Stimulated activated CD4-positive, alpha-beta T cell treated with anti-CD3 and anti-CD28 coated beads, Interleukin-2, amount 100 ng/mL, for 4 hours (primary cell): ENCODE results near the gene ATP5PD.

Experiments used
- DNase-seq: peaks from one replicate; pipeline ENCODE4 v3.0.0-alpha.2; 2020; ENCODE audit warnings: low read depth

The ATP5PD gene

DNA sequence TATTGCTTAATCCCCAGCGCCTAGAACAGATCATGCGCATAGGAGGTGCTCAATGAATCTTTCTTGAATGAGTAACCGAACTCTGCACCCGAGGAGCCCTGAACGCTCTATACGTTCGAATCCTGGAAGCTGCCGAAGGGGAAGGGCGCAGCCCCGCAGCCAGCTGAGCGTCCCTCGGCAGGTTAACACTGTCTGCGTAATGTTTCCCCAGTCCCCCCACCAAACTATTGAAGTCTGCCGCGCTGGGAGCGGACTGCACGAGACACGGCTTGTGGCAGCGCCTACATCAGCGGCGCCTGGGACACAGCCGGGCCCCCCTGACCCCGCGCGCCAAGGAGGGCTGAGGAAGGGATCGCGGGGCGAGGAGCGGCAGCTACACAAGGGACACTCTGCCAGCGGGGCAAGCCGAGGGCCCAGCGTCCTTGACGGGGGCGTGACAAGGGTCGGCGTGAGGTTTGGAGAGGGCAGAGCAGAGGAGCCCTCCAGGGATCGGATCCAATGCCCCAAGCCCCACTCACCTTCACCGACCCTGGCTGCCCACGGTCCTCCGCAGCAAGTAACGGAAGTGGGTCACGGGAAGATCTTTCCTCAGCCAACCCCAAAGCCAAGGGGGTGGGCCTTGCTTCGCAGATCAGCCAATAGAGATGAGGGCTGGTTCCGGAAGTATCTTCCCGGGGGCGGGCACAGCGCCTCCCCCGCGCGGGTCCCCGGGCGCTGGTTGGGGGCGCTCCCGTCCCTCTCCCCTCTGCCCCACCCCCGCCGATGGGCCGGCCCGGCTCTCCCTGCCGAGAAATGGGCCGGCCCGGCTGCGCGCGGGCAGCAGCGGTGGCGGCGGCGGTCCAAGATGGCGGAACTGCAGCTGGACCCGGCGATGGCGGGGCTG, at the start of gene ATP5PD, which contains the start of gene KCTD2:
Gene ATP5PD, minus strand, starts transcription at position 563 of the 883 bp plus-strand sequence. CDS start 4,319 bp downstream, outside the sequence.
Gene KCTD2, plus strand, starts transcription at position 819 of the 883 bp plus-strand sequence. Its CDS starts 26 bp downstream, at position 845.
- DNase-seq: peak; percentile 93

DNA sequence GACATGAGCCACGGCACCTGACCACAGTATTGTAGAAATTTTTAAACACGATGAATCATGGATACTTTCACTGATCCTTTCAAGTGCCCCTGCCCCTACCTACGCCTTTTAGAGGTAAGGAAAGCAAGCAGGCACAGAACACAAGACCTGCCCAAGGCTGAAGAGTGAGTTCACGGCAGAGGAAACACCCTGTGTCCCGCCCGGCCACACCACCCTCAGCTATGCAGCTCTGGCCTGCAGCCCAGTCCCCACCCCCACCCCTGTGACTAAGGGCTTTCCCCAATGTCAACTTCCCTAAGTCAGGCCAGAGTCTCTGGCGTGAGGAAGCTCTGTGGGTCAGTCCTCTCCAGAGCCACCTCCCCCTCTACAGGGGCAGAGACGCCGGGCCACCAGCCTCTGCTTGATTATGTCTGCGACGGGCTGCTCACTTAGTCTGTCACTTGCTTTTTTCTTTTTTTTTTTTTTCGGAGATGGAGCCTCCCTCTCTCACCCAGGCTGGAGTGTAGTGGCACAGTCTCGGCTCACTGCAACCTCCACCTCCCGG, 49.4 kb upstream of the ATP5PD start:
- no peak for DNase-seq

DNA sequence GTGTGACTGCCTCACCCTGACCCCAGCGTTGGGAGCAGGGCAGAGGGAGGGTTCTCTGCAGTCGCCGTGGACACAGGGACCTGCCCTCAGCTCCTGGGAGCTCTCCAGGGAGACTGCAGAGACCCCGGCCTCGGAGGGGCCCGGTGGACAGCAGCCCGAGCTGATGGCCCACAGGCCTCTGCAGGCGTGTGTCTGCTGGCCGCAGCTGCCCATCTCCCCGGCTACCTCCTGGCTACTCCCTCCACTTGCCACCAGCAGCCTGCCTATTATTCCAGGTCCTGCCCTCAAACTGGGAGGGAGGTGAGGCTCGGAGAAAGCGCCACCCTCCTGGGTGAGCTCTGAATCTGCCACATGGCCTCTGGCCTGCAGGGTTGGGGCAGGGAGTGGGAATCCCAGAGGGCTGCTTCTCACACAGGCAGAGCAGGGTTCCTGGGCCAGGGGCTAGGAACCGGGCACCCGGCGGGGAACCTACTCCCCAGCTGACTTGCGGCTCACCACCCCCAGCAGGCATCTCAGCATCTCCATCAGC, 48.2 kb upstream of the ATP5PD start:
- DNase-seq: no peak

DNA sequence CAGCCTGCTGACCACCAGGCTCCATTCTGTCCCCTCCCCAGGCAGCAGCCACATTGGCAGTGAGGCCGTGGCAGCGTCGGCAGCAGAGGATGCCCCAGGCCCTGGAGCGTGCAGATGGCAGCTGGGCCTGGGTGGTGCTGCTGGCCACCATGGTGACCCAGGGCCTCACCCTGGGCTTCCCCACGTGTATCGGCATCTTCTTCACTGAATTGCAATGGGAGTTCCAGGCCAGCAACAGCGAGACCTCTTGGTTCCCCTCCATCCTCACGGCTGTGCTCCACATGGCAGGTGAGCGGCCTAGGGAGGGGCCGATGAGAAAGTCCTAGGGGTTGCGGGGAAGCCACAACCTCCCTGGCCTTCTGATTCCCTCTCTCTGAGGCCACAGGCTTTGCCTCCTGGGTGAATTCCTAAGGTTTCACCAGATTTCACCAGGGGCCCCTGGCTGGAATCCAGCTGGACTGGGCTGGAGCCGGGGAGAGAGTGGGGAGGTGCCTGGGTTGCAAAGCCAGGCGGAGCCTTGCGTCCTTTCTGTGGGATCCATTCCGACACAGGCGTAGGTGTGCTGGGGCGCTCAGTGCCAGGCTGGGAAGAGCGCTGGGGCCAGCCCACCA, 46.9 kb upstream of the ATP5PD start:
- DNase-seq: no peak

DNA sequence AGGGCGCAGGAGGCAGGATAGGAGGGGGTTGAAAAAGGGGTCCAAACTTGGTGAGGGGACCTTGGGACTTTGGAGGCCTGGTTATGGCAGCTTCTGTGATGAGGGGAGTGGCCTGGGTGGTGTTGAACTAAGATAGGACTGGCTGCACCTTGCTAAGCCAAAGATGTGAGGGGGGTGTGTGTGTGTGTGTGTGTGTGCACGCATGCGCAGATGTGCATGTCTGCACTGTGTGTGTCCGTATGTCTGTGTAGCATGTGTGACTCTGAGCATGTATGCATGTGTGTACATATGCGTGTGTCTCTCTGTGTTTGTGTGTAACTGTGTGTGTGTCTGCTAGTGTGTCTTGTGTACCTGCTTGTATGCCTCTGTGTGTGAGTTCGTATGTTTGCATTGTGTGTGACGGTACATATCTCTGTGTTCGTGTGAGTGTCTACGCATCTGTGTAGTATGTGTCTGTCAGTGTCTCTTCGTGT, 45.1 kb upstream of the ATP5PD start:
- DNase-seq: no peak

DNA sequence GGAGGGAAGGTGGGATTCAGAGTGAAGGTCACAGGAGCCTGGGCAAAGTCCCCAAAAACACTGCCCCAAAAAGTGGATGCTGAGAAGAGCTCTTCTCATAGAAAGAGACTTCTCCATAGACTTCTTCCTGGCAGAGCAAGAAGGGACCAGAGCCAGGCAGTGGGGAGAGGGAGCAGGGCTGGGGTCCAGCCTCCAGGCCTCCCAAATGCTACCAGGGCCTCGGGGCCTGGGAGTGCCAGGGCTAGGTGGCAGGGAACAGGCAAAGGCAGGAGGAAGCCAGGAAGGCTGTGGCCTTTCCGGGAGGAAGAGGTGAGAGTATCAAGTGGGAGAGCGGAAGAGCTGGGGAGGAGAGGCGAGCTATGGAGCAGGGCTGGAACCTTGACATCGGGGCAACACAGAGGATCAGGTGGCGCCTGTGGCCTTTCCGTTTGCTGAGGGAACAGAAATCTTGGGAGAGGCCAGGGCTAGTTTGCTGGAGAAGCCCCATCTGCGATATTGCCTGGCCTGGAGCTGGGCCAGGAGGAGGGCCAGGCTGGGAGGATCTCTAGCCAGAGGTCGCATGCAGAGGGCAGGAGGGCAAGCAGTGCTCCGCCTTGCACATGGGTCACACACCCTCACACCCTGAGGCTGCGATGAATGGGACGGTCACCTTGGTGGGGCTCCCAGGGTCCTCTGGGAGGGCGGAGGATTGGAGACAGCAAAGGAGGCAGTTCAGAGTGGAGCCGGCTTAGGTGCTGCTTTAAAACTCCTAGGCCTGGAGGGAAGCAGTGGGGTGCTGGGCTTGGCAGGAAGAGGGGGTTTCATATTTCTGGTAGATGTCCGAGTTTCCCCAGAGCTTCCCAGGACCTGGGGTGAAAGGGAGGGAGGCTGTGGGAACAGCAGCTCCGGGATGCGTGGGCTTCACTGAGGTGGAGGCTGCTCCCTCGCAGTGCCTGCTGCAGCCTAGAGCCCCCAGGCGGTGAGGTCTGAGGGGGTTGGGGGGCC, 44.4 kb upstream of the ATP5PD start:
- DNase-seq: no peak

DNA sequence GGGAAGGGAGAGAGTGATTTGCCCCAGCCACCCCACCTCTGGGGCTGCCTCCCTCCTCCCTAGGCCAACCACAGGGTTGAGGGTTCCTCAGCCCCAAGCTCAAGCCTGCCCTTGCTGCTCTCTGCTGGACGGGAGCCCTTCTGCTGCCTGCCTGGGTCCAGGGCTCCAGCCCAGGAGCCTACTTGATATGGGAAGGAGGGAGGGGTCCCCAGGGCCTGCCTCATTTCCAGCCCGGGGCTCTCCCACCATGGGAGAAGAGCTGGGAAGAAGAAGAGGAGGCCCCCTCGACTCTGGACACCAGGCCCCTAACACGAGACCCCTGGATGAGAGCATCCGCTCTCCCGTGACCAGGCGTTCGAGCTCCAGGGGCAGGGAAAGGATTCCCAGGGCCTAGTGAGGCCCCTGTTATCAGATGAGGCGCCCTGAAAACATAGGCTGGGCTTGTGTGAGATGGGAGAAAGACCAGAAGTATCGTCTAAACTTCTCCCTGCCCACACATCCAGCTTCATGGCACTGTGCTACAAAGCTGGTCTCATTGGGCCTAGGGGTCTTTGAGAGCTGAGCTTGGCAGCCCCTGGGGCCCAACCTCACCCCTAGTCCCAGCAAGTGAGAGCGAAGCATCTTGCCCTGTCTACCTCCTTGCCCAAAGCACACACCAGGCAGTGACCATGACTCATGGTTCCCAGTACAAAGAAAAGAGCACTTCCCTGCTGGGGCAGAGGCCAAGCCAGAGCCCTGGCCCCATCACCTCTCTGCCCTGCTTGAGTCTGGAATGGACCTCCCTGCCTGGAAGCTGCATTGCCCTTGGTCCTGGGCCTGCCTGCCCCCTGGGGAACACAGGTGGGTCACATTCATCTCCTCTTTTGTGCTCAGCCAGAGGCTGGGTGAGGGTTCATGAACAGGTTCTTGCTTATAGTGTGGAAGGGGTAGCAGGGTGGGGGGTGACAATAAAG, 42.0 kb upstream of the ATP5PD start:
- no peak for DNase-seq

DNA sequence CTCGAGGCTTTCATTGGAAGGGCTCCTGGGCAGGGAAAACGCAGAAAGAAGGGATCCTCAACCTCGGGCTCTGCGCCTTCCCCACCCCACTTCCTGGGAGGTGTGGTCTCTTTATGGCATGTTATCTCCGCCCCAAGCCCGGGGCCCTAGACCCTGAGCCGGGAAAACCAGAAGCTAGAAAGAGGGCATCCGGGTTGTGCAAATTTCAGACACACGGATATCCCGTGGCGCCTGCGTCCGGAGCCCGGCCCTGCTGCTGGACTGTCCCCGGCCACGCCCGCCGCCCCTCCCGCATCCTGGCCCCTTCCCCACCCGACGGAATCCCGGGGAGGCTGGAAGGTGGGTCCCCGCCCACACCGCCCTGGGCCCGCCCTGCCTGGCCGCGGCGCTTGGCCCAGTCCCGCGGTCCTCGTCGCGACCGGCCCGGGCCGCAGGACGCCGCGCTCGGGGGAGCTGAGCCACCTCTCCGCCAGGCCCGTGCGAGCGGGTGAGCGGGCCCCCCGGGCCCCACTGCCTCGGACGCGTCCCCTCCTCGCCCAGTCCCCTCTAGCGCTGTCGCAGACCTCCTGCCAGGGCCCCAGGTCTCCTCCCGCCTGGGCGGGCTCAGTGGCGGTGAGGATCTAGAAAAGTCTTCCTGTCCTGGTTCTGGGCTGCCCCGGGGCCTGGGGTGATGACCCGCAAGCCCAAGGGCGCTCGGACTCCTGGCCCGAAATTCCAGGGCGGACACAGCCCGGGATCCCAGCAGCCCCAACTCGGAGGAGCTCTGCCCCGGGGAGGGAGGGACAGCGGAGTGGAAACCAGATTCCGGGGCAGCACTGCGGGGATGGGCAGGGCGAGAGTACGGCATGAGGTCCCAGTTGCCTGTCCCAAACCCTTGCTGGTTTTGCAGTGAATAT, 41.0 kb upstream of the ATP5PD start, which contains the start of gene SLC16A5:
Gene SLC16A5, plus strand, starts transcription at position 397 of the 896 bp plus-strand sequence. CDS start 5,683 bp downstream, outside the sequence.
- DNase-seq: no peak

DNA sequence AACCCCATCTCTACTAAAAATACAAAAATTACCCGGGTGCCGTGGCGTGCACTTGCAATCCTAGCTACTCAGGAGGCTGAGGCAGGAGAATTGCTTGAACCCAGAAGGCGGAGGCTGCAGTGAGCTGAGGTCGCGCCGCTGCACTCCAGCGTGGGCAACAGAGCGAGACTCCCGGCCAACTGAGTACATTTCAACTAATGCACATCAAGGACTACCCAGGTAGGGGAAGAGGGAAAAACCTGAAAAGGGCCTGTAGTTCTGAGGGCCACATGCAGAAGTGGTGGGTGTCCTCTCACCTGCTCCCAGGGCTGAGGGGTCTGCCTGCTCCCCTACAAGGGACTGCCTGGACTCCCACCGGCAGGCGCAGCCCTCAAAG, 40.4 kb upstream of the ATP5PD start:
- no peak for DNase-seq

DNA sequence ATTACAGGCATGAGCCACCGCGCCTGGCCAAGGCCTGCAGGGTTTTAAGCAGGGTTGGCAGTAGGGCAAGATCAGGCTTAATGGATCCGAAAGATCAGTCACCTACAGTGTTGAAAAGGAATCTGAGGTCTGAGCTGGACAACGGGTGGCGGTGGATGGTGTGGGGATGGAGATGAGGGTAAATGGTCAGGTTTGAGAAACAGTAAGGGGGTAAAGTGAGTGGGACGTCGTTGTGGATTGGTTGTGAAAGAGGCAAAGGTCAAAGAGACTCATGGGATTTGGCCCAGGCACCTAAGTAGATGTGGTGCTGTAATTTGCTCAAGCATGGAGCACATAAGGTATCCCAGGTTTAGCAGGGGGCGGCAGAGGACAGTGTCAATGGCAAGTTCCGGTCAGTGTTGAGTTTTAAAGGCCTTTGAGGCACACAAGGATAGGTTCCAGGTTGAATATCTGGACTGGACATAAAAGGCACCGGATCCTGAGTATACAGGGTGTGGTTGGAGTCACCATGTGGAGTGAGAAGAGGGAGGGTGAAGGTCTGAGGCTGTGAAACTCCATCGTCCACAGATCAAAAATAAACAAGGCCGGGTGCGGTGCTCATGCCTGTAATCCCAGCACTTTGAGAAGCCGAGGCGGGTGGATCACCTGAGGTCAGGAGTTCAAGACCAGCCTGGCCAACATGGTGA, 39.9 kb upstream of the ATP5PD start:
- no peak for DNase-seq

DNA sequence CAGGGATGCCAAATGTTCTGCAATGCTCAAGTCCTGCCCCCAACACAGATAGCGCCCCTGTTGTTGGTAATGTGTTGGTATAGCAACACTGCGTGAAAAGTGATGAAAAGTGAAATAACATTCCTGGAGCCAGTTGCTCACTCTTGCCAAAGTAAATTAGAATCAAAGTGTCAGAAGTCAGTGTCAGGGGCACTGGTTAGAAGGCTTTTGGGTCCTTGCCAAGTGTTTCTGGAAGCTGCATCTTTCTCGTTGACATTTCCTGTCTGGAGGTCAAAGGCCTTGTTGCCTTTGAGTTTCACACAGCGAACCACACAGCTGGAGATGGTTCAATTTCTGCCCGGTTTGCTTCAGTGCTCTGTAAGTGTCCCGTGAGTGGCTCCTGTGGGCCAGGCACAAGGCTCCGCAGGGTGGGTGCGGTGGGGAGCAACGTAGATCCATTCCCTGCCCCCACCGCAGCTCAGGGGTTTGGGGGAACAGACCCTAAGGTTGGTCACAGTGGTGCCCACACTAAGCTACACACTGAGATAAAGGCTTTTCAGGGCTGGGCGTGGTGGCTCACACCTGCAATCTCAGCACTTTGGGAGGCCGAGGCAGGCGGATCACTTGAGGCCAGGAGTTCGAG, 37.4 kb upstream of the ATP5PD start:
- no peak for DNase-seq

DNA sequence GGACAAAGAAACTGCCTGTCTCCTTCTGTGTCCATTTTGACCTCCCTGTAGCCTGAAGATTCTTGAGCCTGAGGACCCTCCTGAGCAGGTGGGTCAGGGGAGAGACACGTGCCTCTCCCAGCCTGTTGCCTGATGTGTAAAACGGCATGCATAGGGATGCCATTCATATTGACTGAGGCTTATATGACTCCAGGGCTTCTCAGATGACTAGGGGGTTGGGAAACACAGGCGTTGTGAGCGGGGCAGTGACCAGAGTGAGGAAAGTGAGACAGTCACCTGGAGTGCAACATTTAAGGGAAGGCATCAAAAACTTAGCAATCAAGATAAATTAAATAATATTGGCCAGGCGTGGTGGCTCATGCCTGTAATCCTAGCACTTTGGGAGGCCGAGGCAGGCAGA, 35.9 kb upstream of the ATP5PD start:
- DNase-seq: no peak

DNA sequence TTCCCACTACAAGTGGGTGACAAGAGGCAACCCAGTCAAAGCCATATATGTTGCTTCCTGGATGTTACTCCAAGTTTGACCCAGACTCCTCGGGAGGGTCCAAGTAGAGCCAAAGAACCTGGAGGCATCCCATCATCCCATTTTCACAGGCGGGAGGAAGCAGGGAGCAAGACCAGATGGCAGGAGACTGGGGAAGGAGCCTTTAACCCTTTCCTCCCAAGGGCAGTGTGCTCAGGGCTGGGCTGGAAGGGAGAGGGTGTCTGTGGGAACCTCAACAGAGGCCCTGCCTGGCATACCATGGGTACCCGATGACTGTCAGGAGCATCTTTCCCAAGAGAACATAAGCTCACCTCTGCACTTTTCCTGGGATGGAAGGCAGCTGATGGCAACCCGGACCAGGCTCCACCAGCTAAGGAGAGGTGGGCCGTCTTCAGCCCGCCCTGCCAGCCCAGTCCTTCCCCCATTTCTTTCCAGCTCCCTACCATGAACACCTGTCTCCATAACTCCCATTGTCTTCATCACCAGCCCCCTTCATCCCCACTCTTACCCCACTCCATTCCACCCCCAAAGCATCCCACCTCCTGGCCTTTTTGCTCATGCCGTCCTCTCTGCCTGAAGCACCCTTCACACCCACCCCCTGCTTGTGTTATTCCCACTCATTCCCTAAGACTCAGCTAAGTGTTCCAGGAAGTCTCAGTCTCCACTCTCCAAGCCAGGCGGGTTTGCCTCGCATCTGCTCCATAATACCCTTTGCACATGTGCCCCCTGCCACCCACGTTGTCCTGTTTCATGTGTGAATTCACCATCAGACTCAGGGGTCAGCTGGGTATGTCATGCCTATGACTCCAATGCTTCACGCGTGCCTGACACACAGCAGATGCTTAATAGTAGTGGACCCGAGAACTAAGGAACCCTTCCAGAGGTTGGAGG, 35.1 kb upstream of the ATP5PD start:
- no peak for DNase-seq

DNA sequence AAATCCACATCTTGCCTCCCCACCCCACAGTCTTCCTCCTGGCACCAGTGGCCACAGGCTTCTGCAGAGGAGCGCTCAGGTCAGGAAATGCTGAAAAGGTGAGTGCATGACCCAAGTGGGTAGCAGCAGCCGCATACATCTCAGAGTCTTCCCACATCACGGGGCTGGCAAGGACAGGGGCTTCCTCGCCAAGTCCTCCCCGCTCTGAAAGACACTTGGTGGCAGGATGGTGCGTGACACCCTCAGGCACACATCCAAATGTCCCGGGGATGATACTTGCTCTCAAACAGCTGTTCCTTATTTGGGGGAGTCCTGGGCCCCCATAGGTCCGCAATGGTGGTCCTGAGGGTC, 32.2 kb upstream of the ATP5PD start:
- DNase-seq: no peak

DNA sequence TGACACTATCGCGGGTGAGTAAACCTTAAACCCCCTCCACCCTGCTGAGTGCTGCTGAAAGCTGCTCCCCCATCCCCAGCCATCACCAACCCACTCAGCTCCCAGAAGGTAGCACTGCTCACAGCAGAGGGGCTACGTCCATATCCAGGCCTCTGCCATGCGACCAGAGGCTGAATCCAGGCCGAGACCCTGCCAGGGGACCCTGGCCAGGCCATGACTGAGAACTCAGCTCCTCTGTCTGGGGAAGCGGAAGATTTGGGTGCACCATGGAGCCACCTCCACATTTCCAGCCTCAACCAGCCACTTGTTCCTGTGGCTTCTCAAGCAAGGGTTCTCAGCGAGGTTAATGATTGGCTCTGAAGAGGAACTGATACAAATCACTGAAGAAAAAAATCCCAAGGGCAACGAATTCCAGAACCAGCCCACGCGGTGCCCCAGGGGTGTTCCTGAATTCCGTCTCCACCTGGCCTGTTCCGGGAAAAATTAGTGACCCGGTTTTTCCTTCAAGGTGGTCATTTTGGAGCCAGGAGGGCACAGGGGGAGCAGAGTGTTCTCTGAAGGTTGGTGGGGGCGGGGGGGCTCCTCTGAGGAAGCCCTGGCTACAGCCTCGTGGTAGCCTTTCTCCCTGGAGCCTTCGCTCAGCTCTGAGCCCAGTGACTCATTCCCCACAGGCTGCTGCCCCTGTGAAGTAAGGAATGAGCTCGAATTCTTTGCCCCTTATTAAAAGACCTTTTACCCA, 31.7 kb upstream of the ATP5PD start:
- no peak for DNase-seq
